HG03342 (cell line): ENCODE measurements around the gene PACC1.

ENCODE experiments used
- ATAC-seq: cut with Tn5 transposase; IDR thresholded peaks from one replicate; pipeline ENCODE4 v1.9.1; 2021; ENCODE audit warnings: mild to moderate bottlenecking, moderate library complexity; ENCODE audit not compliant: unreplicated experiment

Gene PACC1

DNA sequence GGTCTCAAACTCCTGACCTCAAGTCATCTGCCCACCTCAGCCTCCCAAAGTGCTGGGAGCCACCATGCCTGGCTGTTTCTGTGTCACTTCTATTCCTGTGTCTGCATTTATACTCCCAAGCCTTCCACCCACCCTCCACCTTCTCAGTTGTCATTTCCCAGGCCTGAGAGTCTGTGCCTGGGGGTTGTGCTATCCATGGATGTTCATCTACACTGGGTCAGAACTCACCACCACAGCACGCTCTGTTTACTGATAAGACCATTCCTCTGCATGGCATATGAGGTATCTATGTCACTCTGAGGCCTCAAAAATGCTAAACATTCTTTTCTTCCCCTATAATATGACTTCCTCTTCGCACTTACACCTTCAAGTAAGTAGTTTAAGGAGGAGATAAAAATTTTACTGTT is 24.1 kb upstream of the PACC1 start:
- no peak for ATAC-seq

DNA sequence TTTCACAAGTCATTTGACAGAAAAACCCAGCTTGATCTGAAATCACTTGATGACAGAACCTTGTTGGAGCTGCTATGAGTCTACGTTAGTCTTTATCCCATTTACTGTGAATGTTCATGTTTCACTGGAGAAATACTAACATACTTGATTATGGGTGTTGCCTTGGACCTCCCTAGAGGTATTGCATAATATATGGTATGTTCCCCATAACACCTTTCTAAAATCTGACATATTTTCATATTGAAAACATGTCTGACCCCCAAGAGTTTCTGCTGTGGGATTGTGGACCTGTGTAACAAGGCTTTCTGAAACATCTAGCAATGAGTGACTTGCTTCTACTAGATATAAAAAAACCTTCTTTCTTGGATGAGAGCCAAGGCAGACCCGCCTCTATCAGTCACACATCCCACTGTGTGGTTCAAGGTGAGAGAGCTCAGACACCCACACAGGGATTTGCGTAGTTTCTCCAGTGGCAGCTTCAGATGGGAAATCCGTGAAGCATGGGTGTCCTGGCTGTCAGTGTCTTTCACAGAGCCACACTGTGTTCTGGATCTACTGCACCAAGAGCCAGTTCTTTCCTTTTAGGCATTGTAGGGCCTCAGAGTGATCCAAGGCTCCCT is 22.6 kb upstream of the PACC1 start:
- ATAC-seq: no peak

DNA sequence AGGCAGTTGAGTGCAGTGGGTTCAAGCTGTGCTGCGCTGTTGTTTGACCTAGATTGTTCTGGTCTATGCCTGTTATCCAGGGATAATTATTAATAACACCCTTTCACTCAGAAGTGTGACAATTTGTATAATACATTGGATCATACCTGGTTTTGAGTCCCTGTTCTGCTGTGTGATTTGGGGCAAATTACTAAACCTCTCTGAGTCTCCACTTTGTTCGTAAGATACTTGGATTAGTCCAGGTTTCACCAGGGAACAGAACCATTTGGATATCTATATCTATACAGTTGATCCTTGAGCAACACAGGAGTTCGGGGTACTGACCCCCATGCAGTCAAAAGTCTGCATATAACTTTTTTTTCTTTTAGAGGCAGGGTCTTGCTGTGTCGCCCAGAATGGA is 20.3 kb upstream of the PACC1 start:
- ATAC-seq: no peak

DNA sequence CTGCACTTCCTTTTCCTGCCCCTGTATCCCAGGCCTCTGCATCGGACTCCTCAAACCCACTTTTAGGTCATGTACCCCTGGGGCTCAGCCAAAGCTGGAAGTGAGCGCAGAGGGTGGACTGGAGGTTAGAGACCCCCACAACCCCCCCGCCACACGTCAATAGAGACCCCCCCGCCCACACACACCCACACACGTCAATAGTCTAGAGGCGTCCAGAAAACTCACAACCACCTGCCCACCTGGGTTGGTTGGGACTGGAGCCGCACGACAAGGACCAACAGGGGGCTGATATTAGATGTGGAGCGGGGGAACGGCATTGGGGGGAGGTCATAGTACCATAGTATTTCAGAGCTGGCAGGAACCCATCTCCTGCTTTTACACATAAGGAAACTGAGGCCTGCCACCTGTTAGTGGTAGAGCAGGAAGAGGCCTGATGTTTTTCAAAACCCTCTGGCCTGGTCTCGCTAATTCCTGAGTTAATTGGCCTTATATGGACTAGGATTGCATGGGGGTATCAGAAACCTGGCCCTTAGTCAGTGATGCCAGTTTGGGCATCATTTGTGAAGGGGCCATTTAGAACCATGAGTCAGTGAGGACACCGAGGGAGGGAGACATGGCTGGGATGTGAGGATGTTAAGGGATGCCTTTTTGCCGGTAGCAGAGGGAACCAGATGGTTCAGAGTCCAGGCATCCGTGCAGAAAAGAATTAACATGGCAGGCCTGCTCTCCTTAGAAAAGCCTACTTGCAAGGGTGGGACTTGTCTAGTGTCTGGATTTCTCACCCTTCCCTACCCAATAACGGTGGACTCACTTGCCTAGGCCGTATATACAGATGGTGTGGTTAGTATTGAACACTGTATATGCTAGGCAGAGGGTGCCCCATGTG is 19.1 kb upstream of the PACC1 start:
- no peak for ATAC-seq

DNA sequence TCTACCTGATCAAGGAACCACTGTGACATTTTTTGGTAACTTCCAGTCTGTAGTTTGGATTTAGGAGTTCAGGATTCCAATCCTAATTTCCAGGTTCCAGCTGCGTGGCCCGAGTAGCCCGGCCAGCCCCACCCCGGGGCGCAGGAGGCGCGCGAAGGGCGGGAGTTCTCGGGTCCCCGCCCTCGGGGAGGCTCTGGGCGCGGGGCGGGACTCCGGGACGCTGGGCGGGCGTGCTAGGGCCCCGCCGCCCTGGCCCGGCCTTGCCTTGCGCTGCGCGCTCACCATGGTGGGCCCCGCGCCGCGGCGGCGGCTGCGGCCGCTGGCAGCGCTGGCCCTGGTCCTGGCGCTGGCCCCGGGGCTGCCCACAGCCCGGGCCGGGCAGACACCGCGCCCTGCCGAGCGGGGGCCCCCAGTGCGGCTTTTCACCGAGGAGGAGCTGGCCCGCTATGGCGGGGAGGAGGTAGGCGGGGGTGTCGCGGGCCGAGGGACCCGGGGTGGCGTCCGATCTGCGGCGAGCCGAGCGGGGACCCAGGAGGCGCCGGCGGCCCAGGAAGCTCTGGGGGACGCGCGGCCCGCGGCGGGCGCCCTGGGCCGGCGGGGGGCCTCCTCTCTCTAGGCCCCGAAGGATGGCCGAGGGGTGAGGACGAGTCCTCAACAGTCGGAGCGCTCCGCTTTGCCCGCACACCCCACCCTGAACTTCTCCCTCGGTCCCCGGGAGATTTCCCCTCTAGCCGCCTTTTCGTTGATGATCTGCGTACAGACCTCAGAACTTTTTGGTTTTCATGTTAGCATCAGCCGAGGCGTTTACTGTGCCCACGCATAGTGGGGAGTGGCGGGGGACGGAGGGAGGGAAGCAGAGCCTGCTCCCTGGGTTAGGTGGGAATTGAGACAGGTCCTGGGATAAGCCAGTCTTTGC is 18.2 kb upstream of the PACC1 start, which contains the start of gene NENF:
Gene NENF (plus strand): TSS at position 260 of the 916 bp plus-strand sequence. CDS start 24 bp downstream, at position 284.
- ATAC-seq: peak; percentile 99

DNA sequence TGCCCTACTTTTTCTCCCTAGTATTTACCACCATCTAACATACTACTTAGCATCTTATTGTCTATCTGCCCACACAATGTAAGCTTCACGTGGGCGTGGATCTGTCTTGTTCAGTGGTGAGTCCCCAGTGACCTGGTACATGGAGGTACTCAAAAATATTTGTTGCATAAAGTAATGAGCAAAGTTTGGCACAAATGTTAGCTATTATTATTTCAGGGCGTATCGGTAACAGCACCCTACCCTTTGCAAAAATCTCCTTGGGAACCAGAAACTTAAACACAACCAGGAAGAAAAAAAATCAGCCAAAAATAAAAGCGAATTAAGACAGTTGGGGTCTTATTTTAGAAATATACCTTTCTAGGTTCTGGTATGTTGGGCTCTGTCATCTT is 17.6 kb upstream of the PACC1 start:
- ATAC-seq: no peak

DNA sequence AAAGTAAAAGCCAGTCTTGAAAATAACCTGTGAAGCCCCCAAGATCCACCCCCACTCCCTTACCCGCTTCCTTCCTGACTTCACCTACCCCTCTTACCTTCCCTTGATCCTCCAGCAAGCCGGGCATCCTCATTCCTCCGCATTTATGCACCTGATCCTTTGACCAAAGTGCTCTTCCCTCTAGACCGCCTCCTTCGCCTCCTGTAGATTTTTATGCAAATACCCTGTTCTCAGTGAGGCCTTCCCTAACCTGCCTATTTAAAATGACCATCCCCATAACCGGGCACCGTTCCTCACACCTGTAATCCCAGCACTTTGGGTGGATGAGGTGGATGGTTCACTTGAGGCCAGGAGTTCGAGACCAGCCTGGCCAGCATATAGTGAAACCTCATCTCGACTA is 17.0 kb upstream of the PACC1 start:
- ATAC-seq: no peak

DNA sequence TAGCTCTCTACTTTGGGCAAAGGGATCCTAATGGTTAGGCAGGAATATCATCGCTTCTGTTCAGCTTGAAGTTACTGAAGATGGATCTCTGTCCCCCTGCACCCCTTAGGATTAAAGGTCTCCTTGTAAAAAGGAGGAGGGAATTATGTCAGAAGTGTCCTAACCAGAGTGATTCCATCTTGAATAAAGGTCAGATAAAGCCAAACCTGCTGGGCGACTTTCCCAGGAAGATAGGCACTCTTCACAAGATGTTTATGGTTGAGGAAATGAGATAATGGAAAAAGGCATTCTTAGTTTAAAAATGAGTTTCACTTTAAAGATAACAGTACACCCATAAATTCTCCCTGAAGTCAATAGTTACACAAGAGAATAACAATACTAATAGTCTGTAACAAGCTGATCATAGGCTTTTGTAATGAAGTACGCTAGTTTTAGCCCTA is 16.3 kb upstream of the PACC1 start:
- no peak for ATAC-seq

DNA sequence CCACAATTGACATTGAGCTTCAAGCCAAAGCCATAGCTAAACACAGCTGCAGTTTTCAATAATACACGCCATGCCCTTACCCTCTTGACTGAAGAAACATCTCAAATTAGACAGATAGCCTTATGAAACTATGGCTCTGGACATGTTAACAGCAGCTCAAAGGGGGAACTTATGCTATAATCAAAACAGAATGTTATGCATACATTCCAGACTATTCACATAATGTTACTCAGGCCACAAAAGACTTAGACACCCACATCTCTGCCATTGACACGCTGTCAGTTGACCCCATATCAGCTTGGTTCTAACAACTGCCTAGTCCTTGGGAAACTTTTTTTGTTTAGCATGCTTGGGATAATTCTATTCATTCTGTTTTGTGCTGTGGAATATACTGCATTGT is 15.7 kb upstream of the PACC1 start:
- no peak for ATAC-seq

DNA sequence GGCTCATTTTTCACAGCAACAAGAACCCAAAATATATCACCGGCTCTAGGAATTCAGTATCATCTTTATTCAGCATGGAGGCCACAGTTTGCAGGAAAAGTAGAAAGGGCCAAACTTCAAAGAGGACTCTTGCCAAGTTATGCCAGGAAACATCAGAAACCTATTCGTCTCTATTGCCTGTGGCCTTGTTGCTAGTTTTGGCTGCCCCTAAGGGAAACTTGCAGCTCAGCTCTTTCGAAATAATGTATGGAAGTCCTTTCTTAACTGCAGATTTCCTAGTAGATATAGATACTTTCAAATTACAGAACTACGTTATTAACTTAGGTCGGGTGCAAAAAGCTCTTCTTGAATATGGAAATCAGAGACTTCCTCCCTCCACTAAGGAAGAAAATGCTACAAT is 13.8 kb upstream of the PACC1 start:
- no peak for ATAC-seq

DNA sequence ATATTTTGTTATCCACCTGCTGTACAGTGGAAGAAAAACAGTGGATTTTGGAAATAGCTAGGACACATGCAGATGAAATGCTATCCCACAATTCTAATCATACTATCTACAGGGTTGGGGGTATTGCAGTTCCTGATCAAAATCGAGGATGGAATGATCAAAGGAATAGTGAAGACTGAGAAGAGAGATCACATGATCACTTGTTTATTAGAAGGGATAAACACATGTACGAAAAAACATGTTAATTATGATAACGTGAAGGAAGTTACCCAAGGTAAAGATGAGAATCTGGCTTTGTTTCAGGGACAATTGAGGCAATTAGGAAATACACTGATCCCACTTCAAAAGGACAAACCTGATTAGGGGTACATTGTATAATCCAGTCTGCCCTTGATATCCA is 9.2 kb upstream of the PACC1 start:
- no peak for ATAC-seq

DNA sequence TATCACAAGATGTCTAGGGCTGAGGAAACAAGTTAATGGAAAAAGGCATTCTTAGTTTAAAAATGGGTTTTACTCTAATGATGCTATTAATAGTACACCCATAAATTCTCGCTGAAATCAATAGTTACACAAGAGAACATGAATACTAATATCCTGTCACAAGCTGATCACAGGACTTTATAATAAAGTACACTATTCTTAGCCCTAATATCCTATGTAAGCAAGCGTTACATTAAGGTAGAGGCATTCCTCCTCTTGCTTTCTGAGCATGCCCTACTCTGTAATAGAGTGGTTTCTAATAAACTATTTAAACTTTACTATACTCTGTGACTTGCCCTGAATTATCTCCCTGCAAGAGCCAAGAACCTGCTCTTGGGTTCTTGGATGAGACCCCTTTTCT is 6.5 kb upstream of the PACC1 start:
- ATAC-seq: no peak

DNA sequence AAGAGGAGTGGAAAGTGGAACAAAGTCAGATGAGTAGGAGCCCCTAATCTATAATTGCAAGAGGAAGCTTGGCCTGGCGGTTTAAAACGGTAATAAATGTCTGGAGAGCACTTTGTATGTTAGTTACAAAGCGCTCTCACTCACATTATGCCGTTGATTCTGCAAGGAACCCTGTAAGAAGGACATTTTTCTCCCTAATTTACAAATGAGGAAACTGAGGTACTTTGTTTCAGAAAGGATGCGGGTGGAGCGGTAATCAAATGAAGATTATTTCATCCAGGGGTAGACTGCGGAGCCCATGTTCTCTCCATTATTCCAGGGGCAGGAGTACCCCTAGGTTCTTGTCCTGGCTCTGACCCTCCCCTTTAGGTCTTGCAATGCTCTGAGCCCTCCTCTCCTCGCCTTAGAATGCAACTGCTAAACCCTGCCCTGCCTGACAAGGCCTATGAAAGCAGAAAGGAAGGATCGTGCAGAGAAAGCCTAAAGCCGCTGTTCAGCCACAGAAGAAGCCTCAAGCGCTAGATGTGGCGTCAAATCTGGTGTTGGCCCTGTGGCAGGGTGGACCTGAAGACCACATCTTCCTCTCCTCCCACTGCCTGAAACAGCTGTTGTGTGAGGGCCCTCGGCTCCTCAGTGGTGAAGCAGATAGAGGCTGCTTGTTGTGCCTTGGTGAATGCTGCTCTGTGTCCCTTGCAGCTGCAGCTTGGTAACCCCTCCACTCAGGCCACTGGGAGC is 588 bp upstream of the PACC1 start:
- no peak for ATAC-seq

DNA sequence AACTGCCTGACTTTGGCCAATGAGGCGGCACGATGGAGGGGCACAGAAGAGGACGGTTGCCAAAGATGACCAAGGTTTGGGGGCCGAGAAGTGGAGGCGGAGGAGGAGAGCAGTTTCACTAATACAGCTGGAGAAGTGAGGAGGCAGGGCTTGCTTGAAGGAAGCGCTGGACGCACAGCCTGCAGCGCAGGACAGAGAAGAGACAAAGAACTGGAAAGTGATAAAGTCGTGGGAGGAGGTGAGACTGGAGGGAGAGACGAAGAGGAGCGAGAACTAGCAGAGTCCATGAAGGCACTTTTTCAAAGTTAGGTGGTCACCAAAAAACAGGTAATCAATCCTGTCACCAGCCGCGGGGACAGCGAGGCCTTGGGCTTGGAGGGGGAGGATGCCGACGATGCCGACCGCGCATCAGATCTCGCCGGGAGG is 771 bp downstream of the PACC1 start:
- no peak for ATAC-seq

DNA sequence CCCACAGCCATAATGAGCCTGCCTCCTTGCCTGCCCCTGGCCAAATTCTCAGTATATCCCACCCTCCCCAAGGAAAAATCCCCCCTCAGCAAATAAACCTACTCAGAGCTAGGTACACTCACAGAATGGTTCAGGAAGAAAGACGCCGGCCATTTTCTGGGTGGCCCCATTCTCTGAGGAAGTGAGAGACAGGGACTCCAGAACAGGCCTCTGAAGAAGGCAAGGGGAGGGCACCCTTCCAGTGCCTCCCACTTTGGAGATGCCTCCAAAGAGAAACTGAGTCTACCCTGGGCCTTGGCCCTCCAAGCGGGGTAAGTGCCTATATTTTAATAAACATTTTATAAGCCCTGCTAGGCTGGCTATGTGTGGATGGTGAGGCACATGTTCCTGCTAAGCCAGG is 2.3 kb downstream of the PACC1 start:
- ATAC-seq: no peak

DNA sequence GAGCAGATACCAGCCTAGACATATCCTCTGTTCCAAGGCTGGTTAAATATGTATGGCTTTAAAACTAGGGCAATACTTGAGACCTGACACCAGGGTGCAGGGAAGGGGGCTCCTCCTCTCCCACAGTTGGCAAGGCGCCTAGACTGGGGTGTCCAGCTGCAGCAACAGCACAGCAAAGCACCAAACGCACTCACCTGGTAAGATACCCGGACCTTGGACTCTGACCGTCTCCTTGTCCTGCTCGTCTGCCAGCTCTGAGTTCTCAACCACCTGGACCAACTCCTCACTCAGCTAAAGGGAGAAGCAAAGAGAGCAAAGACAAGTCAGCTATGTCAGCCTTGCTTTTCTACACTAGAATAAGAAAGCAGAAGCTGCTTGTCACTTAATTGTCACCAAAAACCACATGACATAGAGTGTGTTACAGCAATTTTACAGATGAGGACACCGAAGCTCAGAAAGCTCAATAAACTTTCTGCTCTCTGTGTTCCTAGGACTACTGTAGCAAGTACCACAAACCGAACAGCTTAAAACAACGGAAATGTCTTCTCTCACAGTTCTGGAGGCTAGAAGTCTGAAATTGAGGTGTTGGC is 4.4 kb downstream of the PACC1 start:
- no peak for ATAC-seq

DNA sequence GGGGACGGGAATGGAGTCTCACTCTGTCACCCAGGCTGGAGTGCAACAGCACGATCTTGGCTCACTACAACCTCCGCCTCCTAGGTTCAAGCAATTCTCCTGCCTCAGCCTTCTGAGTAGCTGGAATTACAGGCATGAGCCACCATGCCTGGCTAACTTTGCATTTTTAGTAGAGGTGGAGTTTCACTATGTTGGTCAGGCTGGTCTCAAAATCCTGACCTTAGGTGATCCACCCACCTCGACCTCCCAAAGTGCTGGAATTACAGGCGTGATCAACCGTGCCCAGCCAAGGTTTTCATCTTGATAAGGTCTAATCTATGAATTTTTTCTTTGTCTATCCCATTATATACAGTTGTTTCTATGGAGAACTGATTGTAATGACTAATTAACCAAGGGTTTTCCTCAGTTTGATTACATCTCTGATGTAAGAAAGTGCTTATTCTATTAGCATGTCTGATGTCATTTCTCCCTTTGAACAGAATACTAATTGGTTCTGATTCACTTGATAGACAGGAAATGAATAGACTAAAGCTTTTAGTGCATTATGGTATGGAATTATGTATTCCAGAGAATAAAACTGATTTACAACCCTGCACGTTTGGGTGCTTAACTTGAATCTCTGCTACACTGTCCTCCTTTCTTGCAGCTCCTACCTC is 11.9 kb downstream of the PACC1 start:
- ATAC-seq: no peak

DNA sequence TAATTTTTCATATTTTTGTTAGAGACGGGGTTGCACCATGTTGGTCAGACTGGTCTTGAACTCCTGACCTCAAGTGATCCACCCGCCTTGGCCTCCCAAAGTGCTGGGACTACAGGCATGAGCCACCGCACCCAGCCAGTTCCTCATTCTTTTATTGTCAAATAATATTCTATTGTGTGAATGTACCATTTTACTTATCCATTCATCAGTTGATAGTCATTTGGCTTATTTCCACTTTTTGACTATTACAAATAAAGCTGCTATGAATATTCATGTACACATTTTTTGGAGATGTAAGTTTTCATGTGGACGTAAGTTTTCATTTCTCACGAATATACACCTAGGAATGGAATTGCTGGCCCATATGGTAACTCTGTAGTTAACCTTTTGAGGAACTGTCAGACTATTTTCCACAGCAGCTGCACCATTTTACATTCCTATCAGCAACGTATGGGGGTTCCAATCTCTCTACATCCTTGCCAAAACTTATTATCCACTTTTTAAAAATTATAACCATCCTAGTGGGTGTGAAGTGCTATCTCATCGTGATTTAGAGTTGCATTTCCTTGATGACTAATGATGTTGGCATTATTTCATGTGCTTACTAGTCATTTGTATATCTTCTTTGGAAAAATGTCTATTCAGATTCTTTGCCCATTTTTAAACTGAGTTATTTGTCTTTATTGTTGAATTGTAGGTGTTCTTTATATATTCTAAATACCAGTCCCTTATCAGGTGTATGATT is 12.7 kb downstream of the PACC1 start:
- no peak for ATAC-seq

DNA sequence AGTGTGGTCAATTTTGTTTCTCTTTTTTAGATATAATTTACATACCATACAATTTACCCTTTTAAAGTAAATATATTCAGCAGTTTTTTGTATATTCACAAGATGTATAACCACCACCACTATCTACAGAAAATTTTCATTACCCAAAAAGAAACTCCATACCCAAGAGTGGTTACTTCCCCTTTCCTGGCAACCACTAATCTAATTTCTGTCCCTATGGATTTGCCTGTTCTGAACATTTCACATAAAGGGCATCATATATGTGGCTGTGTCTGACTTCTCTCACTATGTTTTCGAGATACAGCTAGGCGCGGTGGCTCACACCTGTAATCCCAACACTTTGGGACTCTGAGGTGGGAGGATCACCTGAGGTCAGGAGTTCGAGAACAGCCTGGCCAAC is 13.6 kb downstream of the PACC1 start:
- ATAC-seq: no peak
